GM19463 (cell line): Measurements from ENCODE around the gene DLX3.

Experiments used
- ATAC-seq: cut with Tn5 transposase; IDR thresholded peaks from one replicate; pipeline ENCODE4 v1.9.1; 2021; ENCODE audit warnings: mild to moderate bottlenecking, moderate library complexity; ENCODE audit not compliant: unreplicated experiment

Gene DLX3

DNA sequence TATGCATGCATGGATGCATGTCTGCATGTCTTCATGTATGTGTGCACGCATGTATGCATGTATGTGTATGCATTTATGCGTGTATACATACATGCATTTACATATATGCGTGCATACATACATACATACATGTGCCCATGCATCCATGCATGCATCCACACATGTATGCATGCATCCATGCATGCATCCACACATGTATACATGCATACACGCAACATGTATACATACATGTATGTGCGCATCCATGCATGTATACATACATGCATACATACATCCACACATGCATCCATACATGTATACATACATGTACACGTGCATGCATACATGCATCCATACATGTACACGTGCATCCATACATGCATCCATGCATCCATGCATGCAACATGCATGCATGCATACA lies 29.8 kb upstream of the DLX3 start:
- ATAC-seq = no peak

DNA sequence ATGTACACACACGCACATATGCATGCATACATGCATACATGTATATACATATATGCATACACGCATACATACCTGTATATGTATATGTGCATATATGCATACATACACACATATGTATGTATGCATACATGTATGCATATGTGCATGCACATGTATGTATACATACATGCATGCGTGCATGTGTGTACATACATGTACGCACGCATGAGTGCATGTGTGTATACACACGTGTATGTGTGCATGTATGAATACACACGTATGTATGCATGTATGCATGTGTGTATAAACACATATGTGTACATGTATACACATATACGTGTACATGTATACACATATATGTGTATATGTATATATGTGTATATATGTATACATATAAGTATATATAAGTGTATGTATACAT lies 28.5 kb upstream of the DLX3 start:
- no peak for ATAC-seq

DNA sequence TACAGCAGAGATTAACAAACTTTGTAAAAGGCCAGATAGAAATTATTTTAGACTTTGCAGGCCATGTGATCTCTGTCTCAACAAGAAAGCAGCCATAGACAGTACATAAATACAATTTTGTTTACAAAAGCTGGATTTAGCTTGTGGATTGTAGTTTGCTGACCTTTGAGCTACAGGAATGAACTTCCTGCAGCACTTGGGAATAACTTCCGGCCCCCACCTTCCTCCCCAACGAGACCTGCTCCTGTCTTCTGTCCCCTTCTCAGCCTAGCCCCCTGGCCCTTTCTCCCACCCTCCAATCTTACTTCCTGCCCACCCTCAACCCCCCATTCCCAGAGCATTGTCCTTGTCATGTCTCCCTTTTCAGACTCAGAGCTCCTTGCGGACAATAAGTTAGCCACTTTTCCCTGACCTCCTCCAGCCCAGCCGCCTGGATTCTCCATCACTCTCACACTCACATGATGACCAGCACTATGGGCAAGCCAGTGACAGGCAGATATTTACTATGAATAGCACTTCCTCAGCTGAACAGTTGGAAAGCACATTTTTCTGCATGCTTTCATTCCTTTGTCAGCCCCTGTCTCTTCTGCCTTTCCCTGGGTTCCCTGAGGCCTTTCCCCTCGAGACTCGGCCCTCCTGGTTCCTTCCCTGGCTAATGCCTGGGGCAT lies 27.6 kb upstream of the DLX3 start:
- no peak for ATAC-seq

DNA sequence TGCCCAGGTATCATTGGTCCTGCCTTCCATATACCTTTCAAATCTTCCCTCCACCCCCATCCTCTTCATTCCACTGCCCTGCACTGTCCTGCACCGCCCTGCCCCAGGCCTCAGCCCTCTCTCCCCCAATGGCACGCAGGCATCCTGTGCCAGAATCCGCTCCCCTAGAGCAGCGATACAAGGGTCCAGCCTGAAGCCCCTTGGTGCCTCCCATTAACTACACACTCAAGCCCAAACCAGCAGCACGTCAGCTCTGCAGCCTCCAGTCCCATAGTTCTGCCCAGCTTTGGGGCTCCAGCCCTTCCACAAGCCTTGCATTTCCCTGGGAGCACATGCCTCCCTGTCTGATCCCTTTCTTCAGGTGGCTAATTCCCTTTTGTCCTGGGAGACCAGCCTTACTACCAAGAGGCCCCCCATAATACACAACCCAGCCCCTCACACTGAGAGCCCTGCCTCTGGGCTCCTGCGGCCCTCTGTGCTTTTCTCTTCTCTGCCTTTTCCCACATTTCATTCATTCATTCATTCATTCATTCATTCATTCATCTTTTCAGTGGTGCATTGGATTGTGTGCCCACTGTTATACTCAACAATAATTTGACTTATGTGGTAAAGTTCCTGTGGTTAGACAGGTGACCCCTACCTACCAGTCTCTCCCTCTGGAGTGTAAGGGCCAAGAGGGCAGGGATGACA lies 26.8 kb upstream of the DLX3 start:
- ATAC-seq = no peak

DNA sequence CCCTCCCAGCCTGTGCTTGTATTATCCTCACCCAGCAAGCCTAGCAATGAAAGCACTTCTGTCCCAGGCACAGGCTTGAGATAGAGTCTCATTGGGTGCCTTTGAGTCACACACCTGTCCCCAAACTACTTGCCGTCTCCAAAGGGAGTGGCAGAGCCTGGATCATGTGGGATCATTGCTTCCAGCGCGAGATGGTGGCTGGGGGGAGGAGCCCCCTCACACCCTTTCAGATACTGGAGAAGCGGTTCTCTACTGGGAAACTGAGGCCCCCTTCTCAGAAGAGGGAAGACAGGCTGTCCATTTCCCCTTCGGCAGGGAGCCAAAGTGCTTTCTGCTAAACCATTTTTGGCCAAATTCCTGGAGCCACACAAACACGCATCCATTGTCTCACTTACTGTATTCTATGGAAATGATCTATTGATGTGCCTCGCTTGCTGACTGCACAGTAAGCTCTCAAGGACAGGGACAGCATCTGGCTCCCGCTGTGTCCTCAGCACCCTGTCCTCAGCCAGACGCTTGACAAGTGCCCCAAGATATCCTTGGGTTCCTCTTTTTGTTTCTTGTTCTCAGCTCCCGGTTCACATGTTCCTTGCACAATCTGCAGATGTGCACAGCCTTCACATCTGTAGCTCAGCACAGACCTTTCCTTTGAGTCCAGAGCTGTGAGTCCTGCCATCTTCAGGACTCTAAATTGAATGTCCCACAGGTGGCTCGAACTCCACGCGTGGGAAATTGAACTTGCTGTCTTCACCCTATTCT lies 26.0 kb upstream of the DLX3 start:
- no peak for ATAC-seq

DNA sequence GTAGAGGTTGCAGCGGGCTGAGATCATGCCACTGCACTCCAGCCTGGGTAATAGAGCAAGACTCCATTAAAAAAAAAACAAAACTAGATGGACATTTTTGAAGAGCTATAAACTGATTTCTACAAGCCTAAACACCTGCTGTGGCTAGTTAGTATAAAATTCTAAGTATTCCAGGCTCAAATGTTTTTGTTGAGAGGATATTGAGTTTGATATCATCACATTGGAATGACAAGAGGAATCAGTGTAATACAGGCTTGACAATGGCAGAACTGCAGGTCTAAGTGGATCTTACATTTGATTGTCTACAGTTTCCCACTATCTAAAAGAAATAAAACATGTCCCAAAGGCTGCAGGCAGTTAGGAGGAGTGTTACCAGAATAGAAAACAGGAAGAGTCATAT lies 23.9 kb upstream of the DLX3 start:
- ATAC-seq = no peak

DNA sequence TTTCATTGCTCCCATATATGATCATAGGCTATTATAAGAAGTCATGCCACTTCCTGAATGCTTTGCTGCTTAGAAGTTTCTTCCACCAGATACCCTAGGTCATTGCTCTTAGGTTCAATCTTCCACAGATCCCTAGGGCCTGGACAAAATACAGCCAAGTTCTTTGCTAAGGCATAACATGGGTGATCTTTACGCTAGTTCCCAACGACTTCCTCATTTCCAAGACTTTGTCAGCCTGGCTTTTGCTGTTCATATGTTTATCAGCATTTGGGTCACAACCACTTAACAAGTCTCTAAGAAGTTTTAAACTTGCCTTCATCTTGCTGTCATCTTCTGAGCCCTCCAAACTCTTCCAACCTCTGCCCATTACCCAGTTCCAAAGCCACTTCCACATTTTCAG lies 20.1 kb upstream of the DLX3 start:
- ATAC-seq = no peak

DNA sequence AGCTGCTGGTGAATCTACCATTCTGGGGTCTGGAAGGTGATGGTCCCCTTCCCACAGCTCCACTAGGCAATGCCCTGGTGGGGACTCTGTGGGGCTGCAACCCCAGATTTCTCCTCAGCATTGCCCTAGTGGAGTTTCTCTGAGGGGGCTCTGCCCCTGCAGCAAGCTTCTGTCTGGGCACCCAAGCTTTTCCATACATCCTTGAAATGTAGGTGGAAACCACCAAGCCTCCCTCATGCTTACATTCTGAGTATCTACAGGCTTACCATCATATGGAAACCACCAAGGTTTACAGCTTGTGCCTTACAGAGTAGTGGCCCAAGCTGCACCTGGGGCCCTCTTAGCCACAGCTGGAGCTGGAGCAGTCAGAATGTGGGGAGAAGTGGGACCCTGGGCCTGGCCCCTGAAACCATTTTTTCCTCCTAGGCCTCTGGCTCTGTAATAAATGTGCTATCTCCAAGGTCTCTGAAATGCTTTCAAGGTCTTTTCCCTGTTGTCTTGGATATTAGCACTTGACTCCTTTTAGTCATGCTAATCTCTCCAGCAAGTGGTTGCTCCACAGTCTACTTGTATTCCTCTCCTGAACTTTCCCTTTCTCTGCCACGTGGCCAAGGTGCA lies 19.6 kb upstream of the DLX3 start:
- no peak for ATAC-seq

DNA sequence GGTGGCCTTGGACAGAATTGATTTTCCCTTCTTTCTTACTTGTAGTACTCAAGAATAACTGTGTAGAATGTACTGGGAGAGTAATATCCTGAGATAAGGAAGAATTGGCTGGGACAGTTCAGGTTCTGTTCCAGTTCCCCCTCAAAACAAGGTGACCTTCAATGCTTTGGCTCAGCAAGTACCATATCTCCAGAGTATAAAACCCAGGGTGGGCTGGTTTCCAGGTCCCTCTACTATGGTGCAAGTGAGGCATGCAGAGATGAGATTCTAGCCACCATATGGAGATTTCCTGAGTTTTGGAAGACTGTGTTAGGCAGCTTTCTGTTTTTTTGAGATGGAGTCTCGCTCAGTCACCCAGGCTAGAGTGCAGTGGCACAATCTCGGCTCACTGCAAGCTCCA lies 18.1 kb upstream of the DLX3 start:
- no peak for ATAC-seq

DNA sequence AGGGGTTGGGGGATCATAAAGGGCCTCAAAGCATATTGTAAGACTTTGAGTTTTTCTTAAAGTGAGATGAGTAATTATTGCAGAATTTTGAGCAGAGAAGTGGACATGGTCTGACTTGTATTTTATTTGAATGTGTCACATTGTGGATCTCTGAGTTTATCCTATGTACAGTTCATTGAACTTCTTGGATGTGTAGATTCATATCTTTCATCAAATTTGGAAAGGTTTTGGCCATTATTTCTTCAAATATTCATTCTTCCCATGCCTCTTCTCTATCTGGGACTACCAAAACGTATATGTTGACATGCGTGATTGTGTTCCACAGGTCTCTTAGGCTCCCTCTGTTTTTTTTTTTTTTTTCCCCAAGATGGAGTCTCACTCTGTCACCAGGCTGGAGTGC lies 14.3 kb upstream of the DLX3 start:
- no peak for ATAC-seq

DNA sequence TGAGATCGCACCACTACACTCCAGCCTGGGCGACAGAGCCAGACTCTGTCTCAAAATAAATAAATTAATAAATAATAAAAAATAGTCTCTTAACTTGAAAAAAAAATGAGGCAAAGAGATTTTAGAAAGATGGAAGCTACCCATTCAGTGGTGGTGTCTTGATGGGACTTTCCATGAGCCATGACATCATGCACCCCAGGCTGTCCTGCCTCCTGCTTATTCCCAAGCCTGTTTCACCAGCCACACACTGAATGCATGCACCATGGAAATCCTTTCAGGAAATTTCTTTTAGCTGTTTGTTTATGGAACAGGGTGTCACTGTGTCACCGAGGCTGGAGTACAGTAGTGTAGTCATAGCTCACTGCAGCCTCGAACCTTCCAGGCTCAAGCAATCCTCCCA lies 8.9 kb upstream of the DLX3 start:
- no peak for ATAC-seq

DNA sequence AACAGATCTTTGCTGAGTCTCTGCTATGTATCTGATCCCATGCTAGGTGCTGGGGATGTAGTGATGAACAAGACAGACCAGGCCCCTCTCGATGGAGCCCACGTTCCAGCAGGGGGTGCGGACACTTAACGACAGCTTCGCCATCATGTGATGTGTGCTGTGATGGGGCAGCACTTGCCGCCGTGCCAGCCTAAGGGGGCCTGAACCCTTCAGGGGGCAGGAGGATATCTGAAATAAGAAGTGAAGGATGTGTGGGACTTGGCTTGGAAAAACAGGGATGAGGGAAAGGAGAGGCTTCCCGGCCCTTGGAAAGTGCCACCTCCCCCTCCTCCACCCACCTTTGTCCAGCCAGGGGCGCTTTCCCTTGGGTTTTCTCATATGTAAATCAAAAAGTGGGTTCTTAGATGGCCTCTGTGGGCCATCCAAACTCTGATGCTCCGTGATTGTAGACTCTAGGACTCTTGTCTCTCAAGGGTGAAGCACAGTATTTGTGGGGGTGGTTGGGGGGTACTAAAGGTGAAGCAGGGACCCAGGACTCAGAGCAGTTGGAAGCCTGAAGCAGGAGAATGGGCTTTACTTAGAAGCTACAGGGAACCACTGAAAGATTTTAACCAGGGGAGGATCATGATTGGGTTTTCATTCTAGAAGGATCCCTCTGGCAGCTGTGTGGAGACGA lies 4.0 kb upstream of the DLX3 start:
- no peak for ATAC-seq

DNA sequence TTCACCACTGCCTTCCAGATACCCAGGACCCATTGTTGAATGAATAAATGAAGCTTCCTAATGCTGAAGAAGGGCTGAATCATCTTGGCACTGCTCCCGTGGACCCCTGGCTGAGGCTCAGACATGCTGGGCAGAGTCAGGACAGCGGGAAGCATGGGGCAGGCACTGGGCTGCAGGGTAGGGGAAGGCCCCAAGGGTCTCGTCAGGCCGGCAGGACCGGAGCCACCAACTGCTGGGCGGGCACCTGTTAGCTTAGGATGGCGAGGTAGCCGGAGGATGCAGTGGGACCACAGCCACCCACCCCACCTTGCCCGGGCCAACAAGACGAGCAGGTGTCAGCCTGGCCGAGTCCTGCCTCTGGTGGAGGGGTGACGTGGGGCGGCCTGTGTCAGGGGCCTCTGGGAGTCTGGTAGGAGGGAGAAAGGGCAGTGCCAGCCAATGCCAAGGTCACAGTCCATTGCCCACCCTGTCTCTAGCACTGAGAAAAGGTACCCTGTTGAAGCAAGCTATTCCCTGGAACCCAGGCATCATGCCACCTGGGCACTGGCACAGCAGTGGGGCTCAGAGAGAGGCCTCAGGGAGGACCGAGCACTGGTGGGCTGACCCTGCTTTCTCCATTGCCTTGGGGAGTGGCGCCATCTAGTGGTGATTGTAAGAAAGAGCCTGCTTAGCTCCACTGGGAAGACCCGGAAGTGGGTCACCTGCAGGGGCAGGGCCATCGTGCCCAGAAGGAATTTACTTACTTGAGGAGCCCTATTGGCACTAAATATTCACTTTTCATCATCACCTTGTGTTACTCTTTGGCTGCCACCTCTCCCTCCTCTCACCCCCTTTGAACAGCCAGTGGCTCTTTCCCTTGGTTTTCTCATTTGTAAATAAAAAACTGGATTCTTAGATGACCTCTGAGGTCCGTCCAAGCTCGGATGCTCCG lies 3.0 kb upstream of the DLX3 start:
- no peak for ATAC-seq

DNA sequence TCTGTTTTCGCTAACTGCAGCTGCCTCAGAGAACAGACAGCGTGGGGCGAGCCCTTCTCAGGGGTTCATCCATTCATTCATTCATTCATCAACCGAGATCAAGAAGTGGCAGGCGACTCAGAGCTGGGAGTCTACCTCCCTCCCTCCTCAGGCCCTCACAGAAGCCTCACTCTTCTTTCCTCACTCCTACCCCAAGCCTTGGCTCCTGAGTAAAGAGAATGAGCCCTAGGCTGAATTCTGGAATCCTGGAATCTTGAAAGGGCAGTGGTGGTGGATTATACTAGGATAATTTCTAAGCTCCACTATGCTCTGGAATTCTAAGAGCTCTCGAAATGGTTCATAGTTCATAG lies 2.3 kb upstream of the DLX3 start:
- ATAC-seq = no peak

DNA sequence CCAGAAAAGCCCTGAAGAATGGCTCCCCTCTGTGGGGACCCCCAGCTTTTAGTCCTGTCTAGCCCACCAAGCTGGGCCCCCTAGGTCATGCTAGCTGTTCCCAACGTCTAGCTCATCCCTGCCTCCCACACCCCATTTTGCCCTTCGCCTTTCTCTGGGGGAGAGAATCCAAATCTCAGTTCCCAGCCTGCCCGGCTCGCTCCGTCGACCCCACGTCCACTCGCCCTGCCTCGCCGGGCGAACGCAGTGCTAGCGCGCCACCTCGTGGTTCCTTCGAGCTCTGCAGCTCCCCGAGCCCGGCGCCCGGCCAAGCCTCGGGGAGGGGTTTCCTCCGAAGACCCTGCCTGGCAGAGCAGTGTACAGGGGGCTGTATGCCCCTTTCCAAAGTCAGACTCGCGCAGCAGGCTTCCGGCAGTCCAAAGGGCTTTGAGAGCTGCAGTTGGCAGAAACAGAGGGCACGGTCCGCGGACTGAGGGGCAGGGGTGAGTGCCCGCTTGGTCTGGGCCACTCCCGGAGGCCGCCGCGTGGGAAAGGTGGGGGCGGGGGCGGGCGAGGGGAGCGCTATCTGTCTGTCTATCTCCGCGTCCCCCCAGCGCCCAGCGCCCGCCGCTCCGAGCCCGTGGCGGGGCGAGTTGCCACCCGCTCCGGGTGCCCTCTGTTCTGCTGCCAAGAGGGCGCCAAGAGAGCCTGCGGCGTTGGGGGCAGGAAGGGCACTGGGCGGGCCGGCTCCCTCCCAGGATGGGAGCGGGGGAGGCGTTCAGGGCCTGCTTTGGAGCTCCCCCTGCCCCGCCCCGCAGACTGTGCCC lies 1.7 kb upstream of the DLX3 start:
- no peak for ATAC-seq

DNA sequence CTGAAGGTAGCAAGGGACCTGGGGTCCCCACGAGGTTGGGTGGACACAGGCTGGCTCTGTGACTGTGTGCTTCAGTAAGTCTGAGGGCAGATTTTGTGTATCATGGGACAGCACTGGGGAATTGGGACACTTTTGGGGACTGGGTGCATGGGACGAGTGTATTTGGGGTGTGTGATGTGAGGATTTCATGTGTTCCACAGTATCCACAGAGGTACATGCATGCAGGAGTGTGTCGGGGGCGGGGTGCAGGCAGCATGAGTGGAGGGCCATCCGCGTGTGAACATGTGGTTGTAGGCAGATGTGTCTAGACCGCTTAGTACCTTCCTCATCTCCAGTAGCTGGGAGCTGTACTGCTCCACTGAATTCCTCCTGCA lies 1.1 kb upstream of the DLX3 start:
- no peak for ATAC-seq

DNA sequence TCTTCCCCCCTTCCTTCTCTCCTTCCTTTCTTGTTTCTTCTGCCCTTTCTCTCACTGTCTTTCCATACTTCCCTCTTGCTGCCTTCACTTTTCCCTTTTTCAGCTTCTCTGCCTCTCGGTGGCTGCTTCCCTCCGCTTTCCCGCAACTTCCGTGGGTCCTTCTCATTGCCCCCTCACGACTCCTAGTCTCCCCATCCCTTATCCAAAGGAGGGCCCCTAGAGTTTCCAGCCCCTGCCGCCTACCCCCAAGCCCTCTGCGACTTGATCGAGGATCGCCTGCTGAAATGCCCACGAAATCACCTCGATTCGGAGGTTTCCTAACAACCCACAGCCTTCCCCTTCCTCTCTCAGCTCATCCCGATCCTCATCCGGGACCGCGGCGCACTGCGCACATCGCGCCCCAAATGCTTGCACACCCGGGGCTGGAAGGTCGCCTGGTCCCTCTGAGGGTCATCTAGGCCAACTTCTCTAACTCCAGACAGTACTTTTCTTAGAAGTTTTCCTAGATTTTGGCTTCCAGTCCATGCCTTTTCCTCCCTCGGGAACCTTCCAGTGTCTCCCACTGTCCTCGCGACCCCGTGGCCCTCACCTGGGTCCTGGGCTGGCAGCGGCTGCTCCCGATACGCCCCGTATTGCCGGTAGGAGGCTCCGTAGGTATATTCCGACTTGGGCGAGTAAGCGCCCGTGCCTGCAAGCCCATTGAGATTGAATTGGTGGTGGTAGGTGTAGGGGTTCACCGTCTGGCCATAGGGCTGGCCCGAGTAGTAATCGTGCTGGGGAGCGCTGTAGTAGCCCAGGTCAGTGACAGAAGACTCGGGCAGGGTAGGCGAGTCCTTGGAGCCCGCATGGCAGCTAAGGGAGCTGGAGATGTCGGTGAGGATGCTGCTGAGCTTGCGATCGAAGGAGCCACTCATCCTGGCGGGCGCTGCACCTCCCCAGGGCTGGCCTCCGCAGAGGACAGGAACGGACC lies 654 bp downstream of the DLX3 start:
- no peak for ATAC-seq

DNA sequence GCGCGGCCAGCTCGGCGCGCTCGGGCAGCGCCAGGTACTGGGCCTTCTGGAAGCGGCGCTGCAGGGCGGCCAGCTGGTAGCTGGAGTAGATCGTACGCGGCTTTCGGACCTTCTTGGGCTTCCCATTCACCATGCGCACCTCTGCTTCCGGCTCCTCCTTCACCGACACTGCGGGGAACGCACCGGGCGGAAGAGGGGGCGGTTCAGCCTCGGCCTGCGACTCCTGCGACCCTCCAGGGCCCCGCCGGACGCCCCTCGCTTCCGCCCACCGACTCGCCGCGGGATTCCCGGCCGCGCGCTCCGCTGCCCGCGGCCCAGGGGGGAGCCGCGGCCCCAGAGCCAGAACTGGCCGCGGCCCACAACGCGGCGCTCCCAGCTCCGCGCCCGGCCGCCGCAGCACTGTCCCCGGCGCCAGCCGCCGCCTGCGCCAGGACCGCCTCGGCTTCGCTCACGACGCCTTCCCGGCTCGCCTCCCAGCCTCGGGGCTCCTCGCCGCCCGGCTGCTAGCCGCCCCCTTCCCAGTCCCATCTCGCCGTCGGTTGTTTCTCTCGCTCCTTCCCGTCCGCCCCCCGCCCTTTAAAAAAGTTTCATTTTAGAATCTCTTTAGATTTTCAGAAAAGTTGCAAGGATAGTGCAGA lies 1.5 kb downstream of the DLX3 start:
- no peak for ATAC-seq
